K562 (cell line): ENCODE measurements around the gene MVK. TPM values are rescaled to one million over a fixed set of nuclear protein-coding genes. Genes with fewer than 3 reads are reported as not detected.

Source experiments
- ATAC-seq: fragments of 200-7000 bp; cut with Tn5 transposase; 3 replicates; pipeline ENCODE4 v1.9.1; 2020; ENCODE audit warnings: moderate library complexity
- BruUV-seq: library from RNA; stranded (reverse); fragments of 400-500 nt; replicated peaks from 2 replicates; lab custom pipeline; 2021; lab: Mats Ljungman, UMichigan
- CTCF ChIA-PET: fragments of 300-600 bp; formaldehyde crosslinking; extraction: SDS; loops from one replicate; lab custom pipeline; 2021; ENCODE audit warnings: low intra/inter-chr PET ratio; lab: Yijun Ruan, JAX
- POLR2A ChIA-PET: fragments of 300-600, 350-650 bp; sonication (Branson Sonifier 250); formaldehyde crosslinking; extraction: SDS; loops from one replicate; lab custom pipeline; 2021; ENCODE audit warnings: antibody characterized with exemption, inconsistent platforms; lab: Yijun Ruan, JAX
- DNase-seq, 4 experiments: peaks; one replicate each; pipeline versions ENCODE4 v3.0.0 to v3.0.0-alpha.2; 2011 to 2018; ENCODE audit warnings: low spot score in 3 of 4, mixed read lengths in 3 of 4; ENCODE audit errors: extremely low read depth in 1 of 4
- FAIRE-seq: peaks from 2 replicates; lab custom pipeline; 2011; peaks lifted over from hg19 to GRCh38; lab: Jason Lieb, UNC
- H2AFZ ChIP-seq: 2 replicates; pipeline ENCODE4 v1.6.0; 2011; ENCODE audit warnings: low read depth, low read length, control low read depth, inconsistent platforms
- H3K27ac ChIP-seq: fragments of 200-600 bp; 3 replicates; pipeline ENCODE4 v1.8.0; 2011; ENCODE audit warnings: low read depth, mild to moderate bottlenecking, control low read depth, inconsistent platforms, low read length, moderate library complexity, mixed read lengths; ENCODE audit errors: extremely low read depth
- H3K27me3 ChIP-seq, 2 experiments: fragments of 300-600 bp in 1 of 2; 2 replicates in 1 of 2; 3 replicates in 1 of 2; pipeline versions ENCODE4 v1.6.0 to v1.8.0; 2011; ENCODE audit warnings: inconsistent platforms in 2 of 2, low read length in 2 of 2, mild to moderate bottlenecking in 1 of 2, mixed read lengths in 1 of 2, moderate library complexity in 1 of 2; ENCODE audit not compliant: control insufficient read depth in 2 of 2, insufficient read depth in 2 of 2
- H3K36me3 ChIP-seq: fragments of 300-600 bp; 3 replicates; pipeline ENCODE4 v1.8.0; 2011; ENCODE audit warnings: mild to moderate bottlenecking, low read length, inconsistent platforms; ENCODE audit not compliant: control insufficient read depth, insufficient read depth
- H3K4me1 ChIP-seq, 2 experiments: fragments of 200-600 bp in 1 of 2; replicated peaks in 1 of 2; 2 replicates in 1 of 2; 3 replicates in 1 of 2; pipeline versions ENCODE4 v1.5.1 to v1.8.0; 2011; ENCODE audit warnings: inconsistent platforms in 2 of 2, low read length in 2 of 2, mild to moderate bottlenecking in 1 of 2, mixed read lengths in 1 of 2, moderate library complexity in 1 of 2; ENCODE audit not compliant: control insufficient read depth in 2 of 2, insufficient read depth in 2 of 2
- H3K4me2 ChIP-seq: 2 replicates; pipeline ENCODE4 v1.6.1; 2011; ENCODE audit warnings: low read length, control low read depth, inconsistent platforms, mixed read lengths; ENCODE audit not compliant: insufficient read depth
- H3K4me3 ChIP-seq: fragments of 200-600 bp; sonication (generic), shearing (Covaris generic); 2 replicates; pipeline ENCODE4 v1.5.1; 2016; ENCODE audit warnings: control low read depth, inconsistent platforms
- H3K79me2 ChIP-seq: fragments of 200-600 bp; 3 replicates; pipeline ENCODE4 v1.8.0; 2011; ENCODE audit warnings: low read length, inconsistent platforms; ENCODE audit not compliant: control insufficient read depth, insufficient read depth
- H3K9ac ChIP-seq, 2 experiments: 2 replicates each; pipeline versions ENCODE4 v1.6.0 to v1.6.1; 2011; ENCODE audit warnings: low read depth in 2 of 2, low read length in 2 of 2, control low read depth in 1 of 2, inconsistent platforms in 1 of 2, mild to moderate bottlenecking in 1 of 2, mixed read lengths in 1 of 2; ENCODE audit not compliant: insufficient read depth in 1 of 2
- H3K9me1 ChIP-seq: one replicate; pipeline ENCODE4 v1.6.0; 2011; ENCODE audit warnings: inconsistent platforms, mild to moderate bottlenecking, low read length, moderate library complexity; ENCODE audit not compliant: control insufficient read depth, insufficient read depth
- H3K9me3 ChIP-seq: replicated peaks from 2 replicates; pipeline ENCODE4 v1.5.1; 2011; ENCODE audit warnings: low read depth, low read length, inconsistent platforms; ENCODE audit not compliant: control insufficient read depth, insufficient read depth
- H4K20me1 ChIP-seq: replicated peaks from 2 replicates; pipeline ENCODE4 v1.6.1; 2011; ENCODE audit warnings: low read length, inconsistent platforms, mixed read lengths; ENCODE audit not compliant: control insufficient read depth, insufficient read depth
- CREB5 ChIP-seq: fragments of 250-450 bp; sonication (Bioruptor Pico); IDR thresholded peaks from 2 replicates; pipeline ENCODE4 v1.5.0; 2020; ENCODE audit warnings: mild to moderate bottlenecking
- KDM4B ChIP-seq, 2 experiments: fragments of 450-650 bp in 1 of 2; sonication (generic) in 1 of 2; IDR thresholded peaks; 2 replicates each; pipeline ENCODE4 v1.6.1; 2016 to 2017; ENCODE audit warnings: borderline replicate concordance in 2 of 2, antibody characterized with exemption in 1 of 2, low read depth in 1 of 2, mild to moderate bottlenecking in 1 of 2
- NFRKB ChIP-seq: fragments of 450-650 bp; IDR thresholded peaks from 2 replicates; pipeline ENCODE4 v1.6.1; 2016; ENCODE audit warnings: low read depth
- SIX5 ChIP-seq, 2 experiments: IDR thresholded peaks; 2 replicates each; pipeline ENCODE4 v1.6.1; 2011; ENCODE audit warnings: low read length in 2 of 2, borderline replicate concordance in 1 of 2, low read depth in 1 of 2, mild to moderate bottlenecking in 1 of 2, moderate library complexity in 1 of 2; ENCODE audit not compliant: insufficient read depth in 1 of 2
- STAG1 ChIP-seq: sonication (generic); formaldehyde crosslinking; IDR thresholded peaks from 2 replicates; pipeline ENCODE4 v1.5.0; 2020; ENCODE audit warnings: missing genetic modification reagents, borderline replicate concordance
- TBL1XR1 ChIP-seq, 2 experiments: IDR thresholded peaks; 2 replicates each; pipeline ENCODE4 v1.6.1; 2012; ENCODE audit warnings: improper control_type of control experiment in 2 of 2, low read length in 2 of 2, mild to moderate bottlenecking in 1 of 2
- ZNF57 ChIP-seq: fragments of 450-650 bp; formaldehyde crosslinking; IDR thresholded peaks from 2 replicates; pipeline ENCODE4 v1.4.0; 2020; ENCODE audit warnings: mild to moderate bottlenecking, moderate library complexity
- ZNF79 ChIP-seq: fragments of 250-450 bp; sonication (Bioruptor Pico); IDR thresholded peaks from 2 replicates; pipeline ENCODE4 v1.4.0; 2020; ENCODE audit warnings: low read depth, mild to moderate bottlenecking, moderate library complexity
- WGBS: fragments of 100-300 bp; shearing (Covaris generic); methylation state at CpG from one replicate; pipeline ENCODE4 v1.1.6; 2016; ENCODE audit warnings: low coverage, mixed read lengths; ENCODE audit not compliant: insufficient coverage; ENCODE audit errors: missing lambda C conversion rate; 5-methylcytosine and 5-hydroxymethylcytosine counted together
- in situ Hi-C: fragments of 300-500 bp; cut with MboI; formaldehyde crosslinking; loops from 4 replicates; pipeline ENCODE4 v1.15.0; 2018; ENCODE audit warnings: inconsistent platforms, mixed read lengths
- intact Hi-C: fragments of 100-400 bp; cut with micrococcal nuclease; formaldehyde crosslinking; loops from 2 replicates; pipeline ENCODE4 v1.14.2; 2022
- polyA plus RNA-seq, 8 experiments: library from polyadenylated mRNA; depleted of rRNA in 4 of 8; stranded (reverse) in 5 of 8; unstranded in 3 of 8; fragments of >200 nt; fragmentation: Nextera tagmentation in 2 of 8; fragmentation: Illumina TruSeq in 1 of 8; extraction: Ambion mirVana in 2 of 8; extraction: Trizol in 1 of 8; gene quantifications; 2 replicates each; pipeline versions ENCODE4 v1.2.1 to v1.2.3, GENCODE V29; 2011 to 2014; ENCODE audit warnings: inconsistent platforms in 1 of 8, missing spikeins in 1 of 8
- total RNA-seq, 7 experiments: library from RNA; depleted of rRNA in 6 of 7; stranded (reverse); fragments of >200 nt in 6 of 7; fragmentation: Illumina TruSeq in 2 of 7; extraction: Trizol in 2 of 7; gene quantifications; 2 replicates each; pipeline versions ENCODE4 v1.2.1 to v1.2.3, GENCODE V29; 2011 to 2021; ENCODE audit warnings: low replicate concordance in 1 of 7

Gene MVK
- total and polyA plus RNA-seq, 9 of the 15 experiments (the other 6 are each of a cell fraction or from before 2014, with no cell fraction given), result 0.41 to 33.6 (median 18.8) TPM

DNA sequence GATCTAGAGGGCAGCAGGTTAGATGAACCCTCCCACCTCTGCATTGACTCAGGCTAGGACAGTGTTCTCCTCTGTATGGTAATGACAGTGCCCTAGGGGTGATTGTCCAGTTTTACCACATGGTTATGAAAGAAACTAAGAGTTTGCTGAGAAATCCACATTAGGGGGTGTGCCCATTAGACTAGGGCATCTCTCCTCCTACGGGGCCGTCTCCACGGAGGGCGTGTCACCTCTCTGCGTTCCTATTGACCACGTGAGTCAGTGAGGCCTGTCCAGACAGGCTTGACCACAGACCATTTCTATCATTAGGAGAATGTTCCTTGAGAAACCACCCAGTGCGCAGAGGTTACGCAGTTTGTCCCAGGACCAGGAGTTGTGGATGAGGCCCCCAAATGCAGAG is 8.3 kb downstream of the MVK start:
- Histone ChIP-seq H3K9me1 (no peaks in the 10 kb centered on the region), H3K4me3 (no peak overlapping the region), H3K36me3 (peaks cover 80% of the 10 kb centered on the region)
- no peak for ATAC-seq
- intact Hi-C loops, result no loop called here
- TF ChIP-seq TBL1XR1 (IDR thresholded peaks at IDR 0.05; ENCODE audit: low read length in 2 of 2), result no peak
- no peak for TF ChIP-seq NFRKB
- no peak for TF ChIP-seq KDM4B (IDR thresholded peaks at IDR 0.05; ENCODE audit: borderline replicate concordance in 2 of 2, low read depth in 1 of 2)
- TF ChIP-seq ZNF57 (CRISPR knock-in tag), result no peak
- no peak for TF ChIP-seq CREB5 (CRISPR knock-in tag)
- TF ChIP-seq SIX5 (IDR thresholded peaks at IDR 0.05; ENCODE audit: borderline replicate concordance in 1 of 2, insufficient read depth in 1 of 2, low read depth in 1 of 2, low read length in 2 of 2), result no peak
- no peak for TF ChIP-seq STAG1 (CRISPR knock-in tag)
- no peak for TF ChIP-seq ZNF79 (CRISPR knock-in tag)
- TF ChIP-seq, all 486 proteins: peak for 0
- no peaks in the 10 kb centered on the region for H3K27me3 ChIP-seq
- no peaks in the 10 kb centered on the region for H3K79me2 ChIP-seq
- no peak overlapping the region for H3K27ac ChIP-seq
- FAIRE-seq (no peak), DNase-seq (peak in 1 of 4 experiments; percentile 13)
- WGBS, result 75% methylated on average over 8 of the region's 8 CpGs
- peaks cover 0 to 3% of the 10 kb centered on the region in 2 experiments; a peak in 1 of 5 replicates for H3K4me1 ChIP-seq
- H3K4me2 ChIP-seq, result no peak overlapping the region
- no TSS peak for BruUV-seq
- H3K9me3 ChIP-seq, result no peaks in the 10 kb centered on the region
- in situ Hi-C loops, result no loop called here
- H3K9ac ChIP-seq, result no peak overlapping the region
- H4K20me1 ChIP-seq, result no peaks in the 10 kb centered on the region; the same call in 1 of the 2 replicates
- no peak overlapping the region for H2AFZ ChIP-seq
- CTCF ChIA-PET, result no interaction called here
- POLR2A ChIA-PET, result interaction anchor here (0.7 to 1.1 kb wide), 2 partner anchors 25 to 368 kb away, joined by 3 read pairs; no protein-coding TSS in a partner anchor
